ENCODE results near the gene CASKIN1.

The CASKIN1 gene

GRCh38 chr16:2173366-2173765 lies 23.0 kb downstream of the CASKIN1 start:
- FAIRE-seq = no peak

GRCh38 chr16:2172688-2173335 lies 23.6 kb downstream of the CASKIN1 start:
- no peak for FAIRE-seq

GRCh38 chr16:2171601-2172178 lies 24.7 kb downstream of the CASKIN1 start:
- no peak for FAIRE-seq

- FAIRE-seq = no peak
Observed at GRCh38 chr16:2170587-2171435, 25.6 kb downstream of the CASKIN1 start.

GRCh38 chr16:2170080-2170479 lies 26.3 kb downstream of the CASKIN1 start:
- no peak for FAIRE-seq

GRCh38 chr16:2167068-2167638 lies 29.3 kb downstream of the CASKIN1 start:
- FAIRE-seq = no peak

- no peak for FAIRE-seq
Observed at GRCh38 chr16:2166263-2167067, 29.9 kb downstream of the CASKIN1 start.

- no peak for FAIRE-seq
Observed at GRCh38 chr16:2165861-2166260, 30.5 kb downstream of the CASKIN1 start.

GRCh38 chr16:2163211-2163881 lies 33.1 kb downstream of the CASKIN1 start:
- no peak for FAIRE-seq

- no peak for FAIRE-seq
Observed at GRCh38 chr16:2162676-2163118, 33.7 kb downstream of the CASKIN1 start.

GRCh38 chr16:2161911-2162310 lies 34.5 kb downstream of the CASKIN1 start:
- no peak for FAIRE-seq

- no peak for FAIRE-seq
Observed at GRCh38 chr16:2160915-2161551, 35.4 kb downstream of the CASKIN1 start.

GRCh38 chr16:2159175-2159838 lies 37.1 kb downstream of the CASKIN1 start:
- no peak for FAIRE-seq

- FAIRE-seq = no peak
Observed at GRCh38 chr16:2158262-2158638, 38.2 kb downstream of the CASKIN1 start.

- no peak for FAIRE-seq
Observed at GRCh38 chr16:2157480-2158261, 38.7 kb downstream of the CASKIN1 start.

GRCh38 chr16:2156849-2157224 lies 39.6 kb downstream of the CASKIN1 start:
- no peak for FAIRE-seq

- FAIRE-seq = no peak
Observed at GRCh38 chr16:2155977-2156848, 40.2 kb downstream of the CASKIN1 start.

- peak; percentile 99 for FAIRE-seq
Observed at GRCh38 chr16:2155091-2155950, 41.1 kb downstream of the CASKIN1 start, which contains the start of gene TRAF7. TSS of gene TRAF7 (plus strand) at chr16:2155782. CDS start at chr16:2163921, 8,139 bp downstream.
